B cell (primary cell): ENCODE measurements around the gene ADGRB2. TPM values are rescaled to one million over a fixed set of nuclear protein-coding genes. Genes with fewer than 3 reads are reported as not detected.

Experiments
- ATAC-seq: fragments of 200-7000 bp; cut with Tn5 transposase; one replicate; pipeline ENCODE4 v1.10.0; 2021; ENCODE audit warnings: low read depth, mild to moderate bottlenecking, moderate number of reproducible peaks, moderate library complexity
- CTCF ChIA-PET: fragments of 350-600 bp; sonication (Branson Sonifier 250); formaldehyde crosslinking; loops from one replicate; lab custom pipeline; 2021; ENCODE audit warnings: antibody characterized with exemption, inconsistent platforms; lab: Charles Lee
- POLR2A ChIA-PET: fragments of 350-600 bp; sonication (Branson Sonifier 250); formaldehyde crosslinking; loops from one replicate; lab custom pipeline; 2021; ENCODE audit warnings: antibody characterized with exemption; lab: Charles Lee
- DNase-seq: peaks from one replicate; pipeline ENCODE4 v3.0.0; 2013
- H2AFZ ChIP-seq: 2 replicates; pipeline ENCODE4 v1.6.1; 2012; ENCODE audit warnings: mild to moderate bottlenecking, low read depth, low read length; ENCODE audit not compliant: insufficient read depth, poor library complexity, severe bottlenecking
- H3K27ac ChIP-seq, 2 donors: 1 replicate in 1 of 2; 2 replicates in 1 of 2; pipeline ENCODE4 v1.5.1; 2012 to 2013; ENCODE audit warnings: low read length in 2 of 2, mild to moderate bottlenecking in 2 of 2, moderate library complexity in 1 of 2
- H3K27me3 ChIP-seq, 4 experiments: fragments of 200-600 bp in 1 of 4; sonication (generic) in 1 of 4; replicated peaks in 1 of 4; 1 replicate in 2 of 4; 2 replicates in 2 of 4; pipeline versions ENCODE4 v1.6.1 to v1.7.0; 2013 to 2016; ENCODE audit warnings: low read length in 3 of 4, mild to moderate bottlenecking in 2 of 4, mixed read lengths in 1 of 4, moderate library complexity in 1 of 4; ENCODE audit not compliant: insufficient read depth in 4 of 4, control insufficient read depth in 3 of 4; ENCODE audit errors: control extremely low read depth in 1 of 4
- H3K36me3 ChIP-seq, 2 experiments: replicated peaks in 1 of 2; 1 replicate in 1 of 2; 2 replicates in 1 of 2; pipeline versions ENCODE4 v1.6.1 to v1.7.1; 2013; ENCODE audit warnings: low read length in 1 of 2; ENCODE audit not compliant: insufficient read depth in 2 of 2, control insufficient read depth in 1 of 2; ENCODE audit errors: control extremely low read depth in 1 of 2, extremely low read depth in 1 of 2
- H3K4me1 ChIP-seq, 2 donors: fragments of 200-600 bp in 1 of 2; sonication (generic) in 1 of 2; 1 replicate in 1 of 2; 2 replicates in 1 of 2; pipeline versions ENCODE4 v1.5.1 to v1.6.1; 2013 to 2017; ENCODE audit warnings: low read length in 2 of 2; ENCODE audit not compliant: control insufficient read depth in 2 of 2, insufficient read depth in 2 of 2
- H3K4me2 ChIP-seq: replicated peaks from 2 replicates; pipeline ENCODE3; 2012; ENCODE audit warnings: mild to moderate bottlenecking, low read depth, low read length; ENCODE audit not compliant: poor library complexity, severe bottlenecking
- H3K4me3 ChIP-seq, 5 experiments: fragments of 200-600 bp in 1 of 5; sonication (generic) in 1 of 5; 1 replicate in 3 of 5; 2 replicates in 2 of 5; pipeline versions ENCODE4 v1.5.1 to v1.7.0; 2011 to 2016; ENCODE audit warnings: low read length in 4 of 5, mild to moderate bottlenecking in 4 of 5, low read depth in 2 of 5, control low read depth in 1 of 5, moderate library complexity in 1 of 5; ENCODE audit not compliant: insufficient read depth in 1 of 5; ENCODE audit errors: control extremely low read depth in 1 of 5, extremely low read depth in 1 of 5
- H3K79me2 ChIP-seq: fragments of 200-600 bp; sonication (generic); one replicate; pipeline ENCODE4 v1.6.0; 2016; ENCODE audit warnings: low read length; ENCODE audit not compliant: control insufficient read depth, insufficient read depth
- H3K9ac ChIP-seq: fragments of 200-600 bp; sonication (generic); 2 replicates; pipeline ENCODE4 v1.6.1; 2017; ENCODE audit warnings: mild to moderate bottlenecking, low read length, moderate library complexity
- H3K9me3 ChIP-seq, 3 donors: one replicate each; pipeline versions ENCODE4 v1.6.1 to v1.7.1; 2013; ENCODE audit warnings: low read length in 2 of 3; ENCODE audit not compliant: control insufficient read depth in 2 of 3, insufficient read depth in 1 of 3; ENCODE audit errors: control extremely low read depth in 1 of 3
- H4K20me1 ChIP-seq: 2 replicates; pipeline ENCODE4 v1.6.0; 2012; ENCODE audit warnings: mild to moderate bottlenecking, low read length; ENCODE audit not compliant: insufficient read depth, control insufficient read depth, poor library complexity, severe bottlenecking
- H3K27ac Mint-ChIP-seq: one replicate; pipeline ENCODE4 v1.8.0; 2021; ENCODE audit warnings: mixed read lengths
- H3K27me3 Mint-ChIP-seq: one replicate; pipeline ENCODE4 v1.8.0; 2021; ENCODE audit warnings: mixed read lengths
- H3K4me1 Mint-ChIP-seq: one replicate; pipeline ENCODE4 v1.8.0; 2021; ENCODE audit warnings: mixed read lengths
- H3K4me3 Mint-ChIP-seq: one replicate; pipeline ENCODE4 v1.8.0; 2021; ENCODE audit warnings: mixed read lengths
- H3K9me3 Mint-ChIP-seq: one replicate; pipeline ENCODE4 v1.8.0; 2022; ENCODE audit warnings: mixed read lengths; ENCODE audit not compliant: insufficient read depth
- CTCF ChIP-seq: fragments of 200-600 bp; IDR thresholded peaks from one replicate; pipeline ENCODE4 v1.8.0; 2022; ENCODE audit warnings: antibody characterized with exemption, mild to moderate bottlenecking
- EZH2 ChIP-seq: IDR thresholded peaks from 2 replicates; pipeline ENCODE4 v1.6.1; 2012; ENCODE audit warnings: borderline replicate concordance, low read depth, mild to moderate bottlenecking, moderate library complexity, low read length; ENCODE audit not compliant: insufficient read depth, poor library complexity, severe bottlenecking
- WGBS: methylation state at CpG from one replicate; pipeline ENCODE4 v1.1.5; 2013; ENCODE audit warnings: missing lambda C conversion rate; ENCODE audit not compliant: insufficient coverage; 5-methylcytosine and 5-hydroxymethylcytosine counted together
- intact Hi-C: fragments of 100-400 bp; cut with micrococcal nuclease; formaldehyde crosslinking; loops from one replicate; pipeline ENCODE4 v1.10.0; 2022
- polyA plus RNA-seq: library from polyadenylated mRNA; depleted of rRNA; stranded (reverse); fragments of >200 nt; gene quantifications from 2 replicates; pipeline ENCODE4 v1.2.3, GENCODE V29; 2012
- total RNA-seq, 2 donors: library from RNA; stranded (reverse); fragments of 120-200 nt in 1 of 2; gene quantifications; 1 replicate in 1 of 2; 2 replicates in 1 of 2; pipeline versions ENCODE4 v1.2.3 to v1.2.4, GENCODE V29; 2013 to 2022

ADGRB2 gene
- total and polyA plus RNA-seq, 2 donors (not counting 1 experiment from before 2014, with no cell fraction given) = 1.9 to 2.7 TPM

GRCh38 chr1:31799196-31799894 lies 35.2 kb upstream of the ADGRB2 start:
- no peaks in the 10 kb centered on the region for H3K9me3 Mint-ChIP-seq
- H2AFZ ChIP-seq = no peak overlapping the region
- ChIA-PET POLR2A (interaction anchor here (0.6 kb wide), 1 partner anchor 114 kb away, joined by 4 read pairs; no protein-coding TSS in a partner anchor), CTCF (interaction anchor here (1.0 to 3.2 kb wide), 3 partner anchors 10 to 165 kb away, joined by 3 to 14 read pairs (median 5); no protein-coding TSS in a partner anchor)
- H3K4me2 ChIP-seq = no peak overlapping the region
- DNase-seq (no peak), ATAC-seq (no peak)
- no peak overlapping the region for H3K4me3 ChIP-seq
- H3K4me1 Mint-ChIP-seq = peaks cover 14% of the 10 kb centered on the region
- H4K20me1 ChIP-seq = no peaks in the 10 kb centered on the region
- intact Hi-C loops = no loop called here
- H3K27ac ChIP-seq = no peak overlapping the region
- no peak for TF ChIP-seq CTCF
- no peak for TF ChIP-seq EZH2
- H3K27me3 ChIP-seq = peaks cover 0 to 13% (median 3%) of the 10 kb centered on the region in 4 experiments
- H3K9me3 ChIP-seq = no peaks in the 10 kb centered on the region
- H3K4me3 Mint-ChIP-seq = no peak overlapping the region
- peaks cover 23% of the 10 kb centered on the region for H3K27me3 Mint-ChIP-seq
- H3K27ac Mint-ChIP-seq = no peak overlapping the region
- H3K36me3 ChIP-seq = no peaks in the 10 kb centered on the region
- 94% methylated on average over 6 of the region's 9 CpGs for WGBS
- H3K79me2 ChIP-seq = no peaks in the 10 kb centered on the region
- H3K9ac ChIP-seq = no peak overlapping the region
- H3K4me1 ChIP-seq = peaks cover 9% of the 10 kb centered on the region in 2 donors
